Esophagus squamous epithelium (tissue), 4 donors: ENCODE measurements around the gene PRKG1.

ENCODE experiments used
- POLR2A ChIP-seq, 4 donors: fragments of 450-650 bp; IDR thresholded peaks; one replicate each; pipeline ENCODE4 v1.6.1; 2017; ENCODE audit warnings: antibody characterized with exemption in 4 of 4, mild to moderate bottlenecking in 4 of 4, moderate library complexity in 3 of 4
- TF ChIP-seq, protein P1 (sequence below), 6 experiments: fragments of 450-650 bp in 4 of 6; fragments of 200-600 bp in 2 of 6; sonication (generic) in 2 of 6; IDR thresholded peaks; one replicate each; pipeline ENCODE4 v1.5.1; 2016 to 2019; ENCODE audit warnings: antibody characterized with exemption in 6 of 6, mild to moderate bottlenecking in 4 of 6, moderate library complexity in 4 of 6

DNA sequence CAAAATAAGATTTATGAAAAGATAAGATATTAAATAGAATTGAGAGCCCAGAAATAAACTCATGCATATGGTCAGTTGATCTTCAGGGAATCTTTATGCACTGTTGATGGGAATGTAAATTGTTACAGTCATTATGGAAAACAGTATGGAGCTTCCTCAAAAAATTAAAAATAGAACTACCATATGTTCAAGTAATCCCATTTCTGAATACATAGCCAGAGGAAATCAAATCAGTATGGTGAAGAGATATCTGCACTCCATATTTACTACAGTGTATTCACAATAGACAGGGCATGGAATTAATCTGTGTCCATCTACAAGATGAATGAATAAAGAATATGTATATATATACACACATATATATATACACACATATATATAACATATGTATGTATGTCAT is 747.5 kb downstream of the PRKG1 start:
- TF ChIP-seq POLR2A (IDR thresholded peaks at IDR 0.05), result no peak
- TF ChIP-seq, protein P1, sequence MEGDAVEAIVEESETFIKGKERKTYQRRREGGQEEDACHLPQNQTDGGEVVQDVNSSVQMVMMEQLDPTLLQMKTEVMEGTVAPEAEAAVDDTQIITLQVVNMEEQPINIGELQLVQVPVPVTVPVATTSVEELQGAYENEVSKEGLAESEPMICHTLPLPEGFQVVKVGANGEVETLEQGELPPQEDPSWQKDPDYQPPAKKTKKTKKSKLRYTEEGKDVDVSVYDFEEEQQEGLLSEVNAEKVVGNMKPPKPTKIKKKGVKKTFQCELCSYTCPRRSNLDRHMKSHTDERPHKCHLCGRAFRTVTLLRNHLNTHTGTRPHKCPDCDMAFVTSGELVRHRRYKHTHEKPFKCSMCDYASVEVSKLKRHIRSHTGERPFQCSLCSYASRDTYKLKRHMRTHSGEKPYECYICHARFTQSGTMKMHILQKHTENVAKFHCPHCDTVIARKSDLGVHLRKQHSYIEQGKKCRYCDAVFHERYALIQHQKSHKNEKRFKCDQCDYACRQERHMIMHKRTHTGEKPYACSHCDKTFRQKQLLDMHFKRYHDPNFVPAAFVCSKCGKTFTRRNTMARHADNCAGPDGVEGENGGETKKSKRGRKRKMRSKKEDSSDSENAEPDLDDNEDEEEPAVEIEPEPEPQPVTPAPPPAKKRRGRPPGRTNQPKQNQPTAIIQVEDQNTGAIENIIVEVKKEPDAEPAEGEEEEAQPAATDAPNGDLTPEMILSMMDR (IDR thresholded peaks at IDR 0.05), result no peak
